Stimulated activated CD4-positive, alpha-beta T cell treated with anti-CD3 and anti-CD28 coated beads, Interleukin-4, amount 100 ng/mL, for 48 hours (primary cell): ENCODE data around the gene SFTA2.
A peak's percentile ranks its signal among the peaks of the same experiment; 100 is the strongest.
"Not testable (repeated sequence)": the region's sequence is repeated elsewhere in the genome, so short reads cannot be mapped to it uniquely, and the experiment has no call there.

ENCODE experiments used
- DNase-seq, 2 donors: peaks; one replicate each; pipeline ENCODE4 v3.0.0-alpha.2; 2020; ENCODE audit warnings: low read depth in 2 of 2

Gene SFTA2

GRCh38 chr6:30942338-30943060, 10.5 kb upstream of the SFTA2 start:
- DNase-seq = no peak

GRCh38 chr6:30940361-30940986, 8.5 kb upstream of the SFTA2 start, which contains the start of gene MUCL3:
Gene MUCL3, plus strand, starts transcription at chr6:30940973. Its CDS starts 27 bp downstream, at chr6:30941000.
- DNase-seq = no peak

- no peak for DNase-seq
Observed at GRCh38 chr6:30939473-30939872, 7.5 kb upstream of the SFTA2 start.

GRCh38 chr6:30938730-30939129, 6.8 kb upstream of the SFTA2 start:
- DNase-seq = no peak

- no peak for DNase-seq
Observed at GRCh38 chr6:30937265-30937664, 5.3 kb upstream of the SFTA2 start.

GRCh38 chr6:30935018-30935417, 3.0 kb upstream of the SFTA2 start:
- DNase-seq = no peak

GRCh38 chr6:30932665-30933365, 845 bp upstream of the SFTA2 start:
- DNase-seq = no peak

GRCh38 chr6:30931272-30931671, 698 bp downstream of the SFTA2 start:
- no peak for DNase-seq

GRCh38 chr6:30930506-30930905, 1.5 kb downstream of the SFTA2 start:
- DNase-seq = no peak

GRCh38 chr6:30928677-30929076, 3.3 kb downstream of the SFTA2 start:
- DNase-seq = no peak

GRCh38 chr6:30927080-30927479, 4.9 kb downstream of the SFTA2 start:
- not testable (repeated sequence) for DNase-seq

- no peak for DNase-seq
Observed at GRCh38 chr6:30926644-30927043, 5.3 kb downstream of the SFTA2 start.

GRCh38 chr6:30924040-30924627, 7.8 kb downstream of the SFTA2 start:
- not testable (repeated sequence) for DNase-seq

- no peak for DNase-seq
Observed at GRCh38 chr6:30922447-30922852, 9.5 kb downstream of the SFTA2 start.

- DNase-seq = no peak
Observed at GRCh38 chr6:30918670-30919069, 13.3 kb downstream of the SFTA2 start.

- no peak for DNase-seq
Observed at GRCh38 chr6:30917487-30917886, 14.5 kb downstream of the SFTA2 start.

- no peak for DNase-seq
Observed at GRCh38 chr6:30917041-30917440, 14.9 kb downstream of the SFTA2 start.

- no peak for DNase-seq
Observed at GRCh38 chr6:30915591-30915946, 16.4 kb downstream of the SFTA2 start.

GRCh38 chr6:30914854-30915590, 16.9 kb downstream of the SFTA2 start:
- no peak for DNase-seq

- peak; percentile 75 to 77 for DNase-seq
Observed at GRCh38 chr6:30914076-30914853, 17.7 kb downstream of the SFTA2 start, which contains the start of gene VARS2. Gene VARS2, plus strand, starts transcription at chr6:30914238. Its CDS starts 599 bp downstream, at chr6:30914837.

GRCh38 chr6:30913721-30914075, 18.3 kb downstream of the SFTA2 start:
- DNase-seq = no peak
